SK-N-MC (cell line): Measurements from ENCODE around the gene GPR176.

ENCODE experiments used
- DNase-seq: peaks from one replicate; pipeline ENCODE4 v3.0.0-alpha.2; 2011; ENCODE audit warnings: low read depth, low spot score
- H3K27ac ChIP-seq: fragments of 200-600 bp; sonication (generic); 2 replicates; pipeline ENCODE4 v1.5.1; 2016; ENCODE audit warnings: mixed run types
- H3K36me3 ChIP-seq: fragments of 200-600 bp; sonication (generic); 2 replicates; pipeline ENCODE4 v1.6.1; 2017; ENCODE audit warnings: antibody characterized with exemption, low read length, mixed read lengths; ENCODE audit not compliant: insufficient read depth
- H3K4me3 ChIP-seq: fragments of 200-600 bp; sonication (generic); 2 replicates; pipeline ENCODE4 v1.5.1; 2016
- H3K9ac ChIP-seq: fragments of 200-600 bp; sonication (generic); 2 replicates; pipeline ENCODE4 v1.8.0; 2017; ENCODE audit warnings: mixed run types, mixed read lengths; ENCODE audit not compliant: insufficient read length
- H3K9me3 ChIP-seq: fragments of 200-600 bp; sonication (generic); 2 replicates; pipeline ENCODE4 v1.6.1; 2017; ENCODE audit warnings: low read depth, mild to moderate bottlenecking, antibody characterized with exemption, low read length, moderate library complexity, mixed read lengths
- EZH2 ChIP-seq: fragments of 200-600 bp; sonication (generic); IDR thresholded peaks from one replicate; pipeline ENCODE4 v1.6.1; 2017; ENCODE audit warnings: antibody characterized with exemption
- FOXP2 ChIP-seq: optimal IDR thresholded peaks from 2 replicates; pipeline ENCODE3; 2011; ENCODE audit warnings: mild to moderate bottlenecking, moderate library complexity; ENCODE audit not compliant: insufficient read depth; ENCODE audit errors: extremely low read length, control extremely low read depth
- POLR2AphosphoS5 ChIP-seq: IDR thresholded peaks from 2 replicates; pipeline ENCODE4 v1.6.1; 2012; ENCODE audit warnings: mild to moderate bottlenecking, low read depth, low read length, borderline replicate concordance

The GPR176 gene

DNA sequence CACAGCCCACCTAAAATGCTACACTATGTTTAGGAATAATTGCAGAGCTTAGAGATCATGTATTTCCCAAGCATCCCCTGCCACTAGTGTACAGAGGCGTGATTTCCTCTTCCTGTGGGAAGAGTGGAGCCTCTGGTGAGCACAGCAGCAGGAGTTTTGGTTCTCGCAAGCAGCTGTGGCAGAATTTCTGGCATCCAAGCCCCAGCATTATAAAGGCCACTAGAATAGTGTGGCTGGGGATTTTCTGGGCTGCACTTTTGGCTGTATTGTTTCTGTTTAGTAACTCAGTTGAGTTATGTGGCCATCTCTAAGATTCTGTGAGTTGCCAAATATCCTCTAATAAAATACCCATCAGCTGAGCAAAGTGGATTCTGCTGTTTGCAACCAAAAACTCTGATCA, 64.7 kb downstream of the GPR176 start:
- Histone ChIP-seq H3K27ac (no peak overlapping the region), H3K4me3 (no peak overlapping the region), H3K9ac (no peak overlapping the region), H3K36me3 (no peaks in the 10 kb centered on the region), H3K9me3 (no peaks in the 10 kb centered on the region)
- DNase-seq, result no peak
- TF ChIP-seq POLR2AphosphoS5 (no peak), EZH2 (no peak), FOXP2 (no peak)

DNA sequence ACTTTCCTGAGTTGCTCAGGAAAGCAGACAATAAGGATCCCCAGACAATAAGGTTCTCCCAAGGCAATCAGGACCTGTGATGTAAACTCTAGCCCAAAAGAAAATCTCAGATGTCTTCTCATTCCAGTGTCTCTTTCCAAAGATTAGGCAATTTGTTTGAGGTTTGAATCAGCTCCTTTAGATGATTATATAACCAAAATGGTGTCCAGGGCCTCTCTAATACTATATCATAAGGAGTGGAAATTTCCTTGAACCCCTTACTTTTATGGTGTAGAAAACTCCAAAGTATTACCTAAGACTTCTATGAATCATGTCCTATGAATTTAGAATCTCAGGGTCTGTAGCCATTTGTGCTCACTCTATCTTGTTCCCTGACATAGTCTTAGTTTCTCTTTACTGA, 65.9 kb downstream of the GPR176 start:
- no peak overlapping the region for H3K27ac ChIP-seq
- H3K36me3 ChIP-seq, result no peaks in the 10 kb centered on the region
- DNase-seq, result no peak
- TF ChIP-seq POLR2AphosphoS5, result no peak
- TF ChIP-seq EZH2, result no peak
- TF ChIP-seq FOXP2, result no peak
- no peak overlapping the region for H3K9ac ChIP-seq
- H3K9me3 ChIP-seq, result no peaks in the 10 kb centered on the region
- no peak overlapping the region for H3K4me3 ChIP-seq

DNA sequence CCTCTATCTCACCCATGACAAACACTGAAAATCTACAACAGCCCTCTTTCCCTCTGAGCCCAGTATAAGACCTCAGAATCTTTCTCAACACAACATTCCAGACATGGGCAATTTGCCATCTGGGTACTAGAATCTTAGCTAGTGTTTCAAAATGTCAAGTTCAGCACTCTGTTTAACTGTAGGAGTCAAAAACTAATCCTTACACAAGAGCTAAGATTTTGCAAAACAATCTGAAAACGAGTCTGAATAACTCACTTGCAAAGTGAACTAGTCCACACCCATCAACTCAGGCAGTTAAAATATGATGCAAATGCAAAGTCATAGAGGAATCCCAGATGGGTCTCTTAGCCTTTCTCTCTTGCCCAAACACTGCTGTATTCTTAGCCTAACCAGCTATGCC, 67.8 kb downstream of the GPR176 start:
- no peak for DNase-seq
- Histone ChIP-seq H3K9ac (no peak overlapping the region), H3K4me3 (no peak overlapping the region), H3K36me3 (no peaks in the 10 kb centered on the region), H3K9me3 (no peaks in the 10 kb centered on the region), H3K27ac (0 out of 2 replicates have a peak overlapping the region, but pooled peaks have one; percentile 14)
- TF ChIP-seq EZH2, result no peak
- TF ChIP-seq POLR2AphosphoS5, result no peak
- TF ChIP-seq FOXP2, result no peak

DNA sequence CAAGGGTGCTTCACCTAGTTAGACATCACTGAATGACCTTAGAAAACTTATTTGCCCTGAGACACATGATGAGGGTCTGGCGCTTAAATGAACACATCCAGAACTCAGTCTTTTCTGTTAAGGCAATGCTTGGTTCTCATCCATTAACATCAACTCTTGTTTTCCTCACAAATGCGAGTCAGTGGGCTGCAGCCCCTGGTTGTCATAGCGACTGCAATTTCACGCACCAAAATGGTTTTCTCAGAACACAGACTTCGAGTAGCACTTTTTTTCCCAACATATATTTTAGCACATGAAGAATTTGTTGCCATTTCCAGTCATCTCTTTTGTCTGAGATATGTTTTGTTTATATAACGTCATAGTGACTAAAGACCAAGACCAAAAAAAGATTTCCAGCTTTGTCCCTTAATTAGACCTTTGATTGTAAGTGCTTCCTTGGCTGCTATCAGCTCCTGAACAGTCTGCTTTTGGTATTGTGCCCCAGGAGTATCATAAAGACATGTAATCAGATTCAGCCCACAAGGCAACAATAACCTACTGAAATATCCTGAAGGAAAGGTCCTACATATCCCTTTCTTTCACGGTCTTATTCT, 68.5 kb downstream of the GPR176 start:
- TF ChIP-seq EZH2, result no peak
- TF ChIP-seq POLR2AphosphoS5, result no peak
- TF ChIP-seq FOXP2, result no peak
- H3K9ac ChIP-seq, result no peak overlapping the region
- H3K36me3 ChIP-seq, result no peaks in the 10 kb centered on the region
- DNase-seq, result no peak
- H3K9me3 ChIP-seq, result no peaks in the 10 kb centered on the region
- no peak overlapping the region for H3K4me3 ChIP-seq
- 0 out of 2 replicates have a peak overlapping the region, but pooled peaks have one; percentile 14 for H3K27ac ChIP-seq

DNA sequence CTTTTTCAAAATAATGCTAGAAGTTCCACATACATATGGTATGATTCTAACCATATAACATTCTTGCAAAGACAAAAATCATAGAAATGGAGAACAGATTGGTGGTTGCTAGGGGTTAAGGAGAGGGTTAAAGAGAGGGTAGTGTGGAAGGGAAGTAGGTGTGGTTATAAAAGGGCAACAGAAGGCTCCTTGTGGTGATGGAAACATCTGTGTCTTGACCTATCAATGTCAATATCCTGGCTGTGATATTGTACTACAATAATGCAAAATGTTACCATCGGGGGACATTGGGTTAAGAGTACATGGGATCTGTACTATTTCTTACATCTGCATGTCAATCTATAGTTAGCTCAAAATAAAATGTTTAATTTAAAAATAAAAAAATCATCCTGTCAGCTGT, 69.6 kb downstream of the GPR176 start:
- no peak for DNase-seq
- Histone ChIP-seq H3K9ac (no peak overlapping the region), H3K27ac (no peak overlapping the region), H3K9me3 (no peaks in the 10 kb centered on the region), H3K36me3 (no peaks in the 10 kb centered on the region), H3K4me3 (no peak overlapping the region)
- TF ChIP-seq POLR2AphosphoS5 (no peak), EZH2 (no peak), FOXP2 (no peak)

DNA sequence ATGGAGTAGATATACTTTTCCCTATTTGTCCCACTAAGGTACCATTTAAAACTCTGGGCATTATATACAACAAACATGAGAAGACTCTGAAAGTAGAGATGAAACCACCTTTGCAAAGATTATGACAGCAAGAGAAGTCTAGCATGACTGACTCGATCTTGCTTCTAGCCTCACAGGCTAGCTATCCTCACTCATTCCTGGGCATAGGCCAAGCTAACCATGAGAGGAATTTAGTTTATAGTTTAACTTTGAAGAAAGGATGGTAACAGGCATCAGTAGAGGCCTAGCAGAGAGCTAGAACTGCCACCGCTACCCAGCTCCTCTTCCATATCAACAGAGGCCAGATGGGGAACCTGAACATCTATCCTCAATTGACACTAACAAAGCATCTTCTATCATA, 74.0 kb downstream of the GPR176 start:
- DNase-seq, result no peak
- no peak for TF ChIP-seq POLR2AphosphoS5
- TF ChIP-seq FOXP2, result no peak
- H3K9me3 ChIP-seq, result no peaks in the 10 kb centered on the region
- no peak overlapping the region for H3K4me3 ChIP-seq
- no peak overlapping the region for H3K27ac ChIP-seq
- H3K36me3 ChIP-seq, result no peaks in the 10 kb centered on the region
- H3K9ac ChIP-seq, result no peak overlapping the region

DNA sequence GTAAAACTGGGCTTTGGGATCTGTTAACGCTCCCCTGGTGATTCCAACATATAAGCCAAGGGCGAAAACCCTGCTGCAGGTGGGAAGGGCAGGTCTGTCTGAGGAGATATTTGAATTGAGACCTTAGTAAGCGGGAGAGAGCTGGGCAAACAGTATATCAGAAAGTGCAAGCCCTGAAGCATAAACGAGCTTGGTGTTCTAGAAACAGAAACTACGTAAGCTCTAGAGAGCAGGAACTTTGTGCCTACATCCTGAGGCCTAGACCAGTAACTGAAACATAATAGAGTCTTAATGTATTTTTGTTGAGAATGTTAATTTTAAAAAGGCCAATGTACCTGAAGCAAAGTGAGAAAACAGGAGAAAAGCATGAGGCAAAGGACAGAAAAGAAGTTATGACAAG, 74.5 kb downstream of the GPR176 start:
- TF ChIP-seq FOXP2 (no peak), POLR2AphosphoS5 (no peak), EZH2 (no peak)
- Histone ChIP-seq H3K27ac (no peak overlapping the region), H3K4me3 (no peak overlapping the region), H3K36me3 (no peaks in the 10 kb centered on the region), H3K9me3 (no peaks in the 10 kb centered on the region), H3K9ac (no peak overlapping the region)
- no peak for DNase-seq

DNA sequence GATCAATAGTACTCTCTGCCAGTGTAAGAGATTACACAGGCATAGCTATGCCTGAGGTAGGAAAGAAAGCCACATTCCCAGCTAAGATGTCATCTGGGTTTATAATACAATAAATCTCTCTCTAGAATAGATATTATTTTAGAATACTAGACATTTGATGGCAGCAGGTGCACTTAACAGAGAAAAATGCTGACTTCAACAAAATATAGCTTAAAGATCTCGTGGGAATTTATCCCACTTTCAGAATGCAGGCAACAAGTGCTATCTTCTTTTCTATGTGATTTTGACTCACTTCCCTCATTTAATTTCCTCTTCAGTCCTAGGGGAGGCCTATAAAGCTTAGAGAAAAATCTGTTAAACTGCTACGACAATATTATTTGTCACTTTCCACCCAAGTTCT, 76.5 kb downstream of the GPR176 start:
- no peaks in the 10 kb centered on the region for H3K36me3 ChIP-seq
- TF ChIP-seq FOXP2 (no peak), POLR2AphosphoS5 (no peak), EZH2 (no peak)

DNA sequence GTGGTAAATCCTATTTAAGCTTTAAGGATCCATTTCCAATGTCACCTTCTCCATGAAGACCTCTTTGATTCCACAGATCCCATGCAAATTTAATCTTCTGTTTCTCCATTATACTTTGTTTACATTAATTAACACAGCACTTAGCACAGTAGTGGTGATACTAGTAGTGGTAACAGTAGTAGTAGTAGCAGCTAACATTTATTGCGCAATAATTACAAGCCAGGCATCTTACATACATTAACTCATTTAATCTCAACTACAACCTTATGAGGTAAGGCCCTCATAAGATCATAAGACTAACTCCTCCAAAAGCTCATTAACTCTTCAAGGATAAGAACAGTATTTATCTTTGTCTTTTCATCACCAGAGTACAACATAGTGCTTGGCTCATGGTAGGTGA, 82.6 kb downstream of the GPR176 start:
- H3K9ac ChIP-seq, result no peak overlapping the region
- H3K27ac ChIP-seq, result no peak overlapping the region
- no peak for DNase-seq
- TF ChIP-seq EZH2 (no peak), POLR2AphosphoS5 (no peak), FOXP2 (no peak)
- H3K36me3 ChIP-seq, result no peaks in the 10 kb centered on the region
- H3K9me3 ChIP-seq, result no peaks in the 10 kb centered on the region
- H3K4me3 ChIP-seq, result no peak overlapping the region

More for the DNA sequence above, 76.5 kb downstream of the GPR176 start:
- no peak for DNase-seq
- Histone ChIP-seq H3K27ac (peak overlapping the region; percentile 58; the same call in 1 of the 2 replicates), H3K9me3 (no peaks in the 10 kb centered on the region), H3K4me3 (no peak overlapping the region), H3K9ac (no peak overlapping the region)
